Activated CD8-positive, alpha-beta memory T cell treated with anti-CD3 and anti-CD28 coated beads, Interleukin-2, amount 50 U/mL, for 24 hours (primary cell): Measurements from ENCODE around the gene LRPAP1.

Source experiments
- DNase-seq: peaks from one replicate; pipeline ENCODE4 v3.0.0-alpha.2; 2020; ENCODE audit errors: extremely low read depth

The LRPAP1 gene

DNA sequence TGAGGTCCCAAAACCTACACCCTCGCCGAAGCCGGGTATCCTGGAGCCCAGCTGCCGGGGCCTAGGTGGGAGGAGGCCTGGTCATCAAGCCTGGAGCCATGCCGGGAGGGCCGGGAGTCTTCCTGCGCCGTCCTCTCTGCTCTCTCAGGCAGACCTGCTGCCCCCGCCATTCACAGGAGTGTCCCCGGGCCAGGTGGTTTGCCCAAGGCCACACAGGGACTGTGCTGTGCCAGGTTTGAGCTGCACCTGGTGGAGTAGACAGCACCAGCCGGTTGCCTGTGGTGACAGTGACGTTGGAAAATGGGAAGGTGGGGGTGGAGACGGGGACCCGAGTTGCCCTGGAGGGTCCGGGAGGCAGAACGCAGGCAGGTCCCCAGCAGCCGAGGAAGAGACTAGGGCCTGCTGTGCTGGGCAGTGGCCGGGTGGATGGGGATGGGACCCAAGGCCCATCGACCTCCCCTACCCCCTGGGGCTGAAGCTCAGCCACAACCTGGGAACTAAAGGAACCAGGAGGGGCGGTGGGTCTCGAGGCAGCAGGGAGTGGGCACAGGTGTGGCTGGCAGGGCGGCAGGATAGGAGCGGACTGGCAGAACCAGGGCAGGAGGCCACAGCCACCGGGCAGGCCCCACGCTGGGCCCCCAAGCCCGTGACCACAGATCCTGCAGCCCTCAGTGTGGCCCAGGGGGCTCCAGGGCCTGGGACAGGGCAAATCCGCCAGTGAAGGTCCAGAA, 59.6 kb downstream of the LRPAP1 start:
- no peak for DNase-seq

DNA sequence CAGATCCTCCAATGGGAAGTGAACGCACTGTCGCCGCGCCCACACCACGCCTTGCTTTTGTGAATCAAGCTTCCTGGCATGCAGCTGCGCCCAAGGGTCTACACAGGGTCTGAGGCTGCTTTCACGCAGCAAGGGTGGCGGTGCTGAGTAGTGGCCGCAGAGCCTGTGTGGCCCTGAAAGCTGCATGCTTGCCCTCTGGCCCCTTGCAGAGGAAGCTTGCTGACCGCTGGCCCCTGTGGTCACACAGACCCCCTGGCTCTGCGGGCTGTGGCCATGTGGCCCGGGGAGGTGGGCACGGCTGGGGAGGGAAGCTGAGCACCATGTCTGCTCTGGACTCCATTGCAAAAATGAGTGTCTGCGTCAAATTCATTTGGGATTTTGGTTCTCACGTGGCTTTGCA, 60.3 kb downstream of the LRPAP1 start:
- no peak for DNase-seq

DNA sequence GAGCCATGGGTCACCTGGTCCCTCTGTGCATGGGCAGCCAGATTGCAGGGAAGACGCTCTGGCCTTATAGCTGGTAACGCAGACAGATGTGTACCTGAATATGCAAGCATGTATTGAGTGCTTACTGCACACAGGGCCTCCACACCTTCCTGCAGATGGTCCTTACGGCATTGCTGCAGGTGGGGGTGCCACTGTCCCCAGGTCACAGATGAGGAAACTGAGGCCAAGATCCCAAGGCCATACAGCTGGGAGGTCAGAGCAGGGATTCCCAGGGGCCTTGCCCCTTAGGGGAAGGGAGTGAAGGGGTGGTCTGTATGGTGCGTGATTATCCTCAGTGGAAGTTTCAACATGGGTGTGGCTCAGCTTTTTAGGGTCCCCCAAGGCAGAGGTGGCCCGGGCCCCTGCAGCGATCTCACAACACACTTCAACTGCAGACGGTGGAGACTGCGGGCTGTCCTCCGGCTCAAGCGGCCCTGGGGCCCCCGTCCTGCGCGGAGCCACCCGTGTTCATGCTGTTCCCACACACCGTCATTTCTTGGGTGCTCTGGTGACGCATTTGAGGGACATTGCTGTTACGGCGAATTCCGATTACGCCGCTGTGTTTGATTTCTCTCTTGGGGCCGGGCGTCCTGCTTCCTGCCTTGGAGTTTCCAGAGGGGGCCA, 61.0 kb downstream of the LRPAP1 start:
- DNase-seq = no peak

DNA sequence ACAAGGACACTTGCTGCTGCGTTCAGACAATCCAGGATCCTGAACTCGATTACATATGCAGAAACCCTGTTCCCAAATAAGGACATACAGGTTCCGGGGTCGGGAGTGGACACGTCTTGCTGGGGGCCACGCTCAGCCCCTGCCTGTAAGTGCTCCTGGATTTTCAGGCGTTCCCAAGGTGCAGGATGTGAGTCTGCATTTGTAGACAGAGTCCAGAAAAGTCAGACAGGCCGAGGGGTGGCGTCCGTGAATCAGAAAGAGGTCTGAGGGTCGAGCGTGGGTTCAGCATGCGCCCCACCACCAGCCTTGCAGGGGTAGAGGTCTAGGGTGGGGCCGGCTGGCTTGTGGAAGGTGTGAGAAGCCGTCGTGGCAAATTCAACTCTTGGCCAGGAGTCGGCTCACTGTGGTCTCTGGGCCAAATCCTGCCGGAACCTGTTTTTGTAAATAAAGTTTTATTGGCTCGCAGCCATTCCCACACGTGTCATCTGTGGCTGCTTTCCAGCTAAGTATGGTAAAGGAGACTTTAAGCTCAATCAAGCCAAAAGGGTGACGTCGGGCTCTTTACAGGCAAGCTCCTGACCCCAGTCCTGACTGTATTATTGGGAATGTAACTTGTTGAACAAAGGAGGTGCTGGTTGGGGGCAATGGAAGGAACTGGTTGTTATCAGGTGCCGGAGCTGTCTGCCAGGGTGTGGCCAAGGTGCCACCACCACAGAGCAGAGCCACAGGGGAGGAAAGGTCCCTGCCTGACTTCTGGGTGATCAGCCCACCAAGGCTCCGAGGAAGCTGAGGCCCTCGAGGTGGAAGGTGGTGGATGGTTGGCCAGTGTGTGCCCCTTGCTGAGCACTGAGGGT, 61.8 kb downstream of the LRPAP1 start:
- DNase-seq = no peak

DNA sequence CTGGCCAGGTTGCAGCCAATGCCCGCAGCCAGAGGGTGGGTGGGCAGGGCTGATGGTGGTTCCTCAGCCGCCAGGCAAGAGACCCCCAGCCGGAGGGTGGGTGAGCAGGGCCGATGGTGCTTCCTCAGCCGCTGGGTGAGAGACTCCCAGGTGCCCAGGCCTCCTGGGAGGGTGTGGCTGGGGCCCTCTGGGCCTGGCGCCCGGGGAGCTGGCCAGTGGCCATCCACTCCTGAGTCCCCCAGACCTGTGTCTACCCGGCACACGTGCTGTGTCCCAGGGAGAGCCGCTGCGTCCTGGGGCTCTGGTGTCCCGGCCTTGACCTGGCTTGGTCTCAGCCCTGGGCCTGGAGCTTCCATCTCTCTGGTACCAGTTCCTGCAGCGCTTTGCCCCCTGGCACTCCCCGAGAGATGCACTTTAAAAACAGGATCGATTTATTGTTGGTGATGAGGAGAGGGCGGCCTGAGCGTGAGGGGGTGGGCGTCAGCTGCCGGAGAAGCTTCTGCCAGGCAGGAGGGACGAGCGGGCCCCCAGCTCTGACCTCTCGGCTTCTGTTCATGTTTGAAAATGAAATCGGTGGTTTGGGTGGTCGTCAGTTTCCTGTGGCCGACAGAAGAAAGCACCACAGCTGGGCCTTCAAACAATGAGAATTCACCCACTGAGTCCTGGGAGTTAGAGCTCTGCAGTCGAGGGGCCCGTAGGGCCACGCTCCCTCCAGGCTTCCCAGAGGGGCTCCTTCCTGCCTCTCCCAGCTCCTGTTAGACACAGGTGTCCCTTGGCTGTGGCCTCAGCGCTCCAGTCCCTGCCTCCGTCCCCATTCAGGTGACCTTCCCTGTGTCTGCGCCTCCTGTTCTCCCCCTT, 62.6 kb downstream of the LRPAP1 start:
- DNase-seq = no peak

DNA sequence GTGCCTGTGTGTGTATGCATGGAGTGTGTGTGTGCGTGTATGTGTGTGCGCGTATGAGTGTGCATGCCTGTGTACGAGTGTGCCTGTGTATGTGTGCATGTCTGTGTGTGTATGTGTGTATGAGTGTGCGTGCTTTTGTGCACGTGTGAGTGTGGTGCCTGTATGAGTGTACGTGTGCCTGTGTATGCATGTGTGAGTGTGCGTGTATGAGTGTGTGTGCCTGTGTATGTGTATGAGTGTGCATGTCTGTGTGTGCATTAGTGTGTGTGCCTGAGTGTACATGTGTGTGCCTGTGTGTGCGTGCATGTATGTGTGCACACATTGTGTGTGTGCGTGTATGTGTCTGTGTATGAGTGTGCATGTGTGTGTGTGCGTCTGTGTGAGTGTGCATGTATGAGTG, 63.4 kb downstream of the LRPAP1 start:
- no peak for DNase-seq

DNA sequence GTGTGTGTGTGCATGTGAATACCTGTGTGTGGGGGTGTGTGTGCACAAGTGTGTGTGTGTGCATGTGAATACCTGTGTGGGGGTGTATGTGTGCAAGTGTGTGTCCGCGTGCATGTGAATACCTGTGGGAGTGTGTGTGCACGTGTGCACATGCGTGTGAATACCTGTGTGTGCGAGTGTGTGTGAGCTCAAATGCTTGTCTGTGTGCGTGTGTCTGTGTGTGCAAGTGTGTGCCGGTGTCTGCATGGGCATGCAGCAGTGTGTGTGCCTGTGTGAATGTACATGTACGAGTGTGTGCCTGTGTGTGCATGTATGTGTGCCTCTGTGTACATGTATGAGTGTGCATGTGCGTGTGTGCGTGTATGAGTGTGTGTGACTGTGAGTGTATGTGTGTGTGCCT, 64.1 kb downstream of the LRPAP1 start:
- no peak for DNase-seq

DNA sequence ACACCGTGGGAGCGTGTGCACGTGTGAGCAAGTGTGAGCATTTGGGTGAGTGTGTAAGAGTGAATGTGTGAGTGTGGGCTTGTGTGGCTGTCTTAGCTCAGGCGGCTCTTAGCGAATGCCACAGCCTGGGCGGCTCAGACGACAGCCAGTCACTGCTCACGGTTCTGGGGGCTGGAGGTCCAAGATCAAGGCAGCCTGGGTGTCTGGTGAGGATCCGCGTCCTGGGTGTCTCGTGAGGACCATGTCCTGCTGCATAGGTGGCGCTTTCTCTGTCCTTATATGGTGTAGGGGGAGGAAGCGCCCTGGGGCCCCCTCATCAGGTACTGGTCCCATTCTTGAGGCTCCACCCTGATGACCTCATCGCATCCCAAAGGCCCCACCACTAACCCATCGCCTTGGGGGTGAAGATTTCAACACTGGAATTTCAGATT, 64.6 kb downstream of the LRPAP1 start:
- no peak for DNase-seq

DNA sequence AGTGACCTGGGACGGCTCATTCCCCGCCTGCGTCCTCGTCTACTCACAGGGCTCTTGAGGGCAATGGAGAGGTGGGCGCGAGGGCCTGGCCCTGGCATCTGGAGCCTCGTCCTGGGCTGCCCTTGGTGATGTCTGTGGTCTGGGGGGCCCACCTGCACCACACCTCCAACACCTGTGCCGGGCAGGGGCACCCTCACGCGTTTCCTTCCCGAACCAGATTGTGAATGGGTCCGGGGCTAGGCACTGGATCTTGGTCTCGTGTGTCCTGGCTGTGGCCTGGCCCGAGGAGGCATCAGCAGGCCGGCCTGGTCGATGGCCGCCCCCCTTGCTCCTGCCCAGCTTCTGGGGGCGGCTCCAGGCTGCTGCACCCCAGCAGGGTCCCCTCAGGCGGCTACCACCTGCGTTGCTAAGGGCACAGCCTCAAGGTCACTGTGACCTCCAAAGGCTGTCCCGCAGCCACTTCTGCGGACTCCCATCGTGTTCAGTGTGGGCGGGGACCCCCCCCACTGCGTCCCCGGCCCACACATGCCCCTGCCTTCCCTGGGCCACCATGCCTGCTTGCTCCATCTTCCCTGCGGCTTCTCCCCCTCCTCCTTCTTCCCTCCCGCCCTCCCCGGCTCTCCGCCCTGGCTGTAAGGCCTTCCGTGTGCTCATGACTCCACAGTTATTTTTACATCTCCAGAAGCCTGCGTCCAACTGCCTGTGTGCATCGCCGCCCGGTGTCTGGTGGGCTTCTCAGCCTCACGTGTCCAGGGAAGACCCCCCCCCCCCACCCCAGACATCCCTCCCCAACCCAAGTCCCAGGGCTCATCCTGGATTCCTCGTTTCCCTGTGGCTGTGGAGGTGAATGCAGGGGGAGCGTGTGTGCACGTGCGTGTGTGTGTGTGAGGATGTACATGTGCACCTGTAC, 65.3 kb downstream of the LRPAP1 start:
- no peak for DNase-seq

DNA sequence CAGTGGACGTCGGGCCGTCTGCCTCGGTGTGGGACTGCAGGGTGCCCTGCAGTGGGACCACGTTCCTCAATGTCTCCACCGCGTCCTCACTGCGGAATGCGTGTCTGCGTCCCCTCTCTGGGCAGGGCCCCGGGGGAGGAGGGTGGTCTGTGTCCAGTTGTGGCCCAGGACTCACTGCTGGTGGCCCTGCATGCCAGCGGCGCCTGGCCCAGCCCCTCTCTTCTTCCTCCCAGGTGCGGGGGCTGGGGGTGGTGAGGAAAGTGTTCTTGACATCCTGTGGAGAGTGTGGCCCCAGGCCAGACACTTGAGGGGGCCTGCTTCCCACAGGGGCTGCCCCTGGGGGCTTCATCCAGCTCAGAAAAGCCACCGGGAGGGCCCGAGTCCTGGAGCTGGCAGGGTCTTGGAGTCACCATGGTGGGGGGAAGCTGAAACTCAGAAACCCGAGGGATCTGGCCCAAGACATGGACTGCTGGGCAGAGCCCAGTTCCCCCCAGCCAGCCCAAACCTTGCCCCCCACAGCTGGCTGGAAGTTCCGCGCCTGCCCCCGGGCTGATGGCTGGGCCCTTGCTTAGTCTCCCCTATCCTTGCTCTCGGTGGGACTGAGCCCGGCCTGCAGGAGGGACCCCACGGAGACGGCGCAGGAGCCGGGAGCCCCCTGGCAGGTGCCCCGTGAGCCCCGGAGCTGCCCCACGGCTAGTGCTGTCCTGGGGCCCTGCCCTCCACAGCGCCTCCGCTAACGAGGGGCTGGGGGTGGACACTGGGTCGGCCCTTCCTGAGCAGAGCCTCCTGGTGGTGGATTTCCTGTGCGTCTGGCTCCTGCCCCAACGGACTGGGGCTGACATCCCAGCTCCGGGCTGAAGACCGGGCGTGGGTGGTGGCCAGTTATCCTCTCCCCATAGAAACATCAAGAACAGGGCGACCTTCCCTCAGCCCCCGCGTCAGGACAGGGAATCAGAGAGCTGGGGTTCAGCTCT, 66.2 kb downstream of the LRPAP1 start:
- no peak for DNase-seq

DNA sequence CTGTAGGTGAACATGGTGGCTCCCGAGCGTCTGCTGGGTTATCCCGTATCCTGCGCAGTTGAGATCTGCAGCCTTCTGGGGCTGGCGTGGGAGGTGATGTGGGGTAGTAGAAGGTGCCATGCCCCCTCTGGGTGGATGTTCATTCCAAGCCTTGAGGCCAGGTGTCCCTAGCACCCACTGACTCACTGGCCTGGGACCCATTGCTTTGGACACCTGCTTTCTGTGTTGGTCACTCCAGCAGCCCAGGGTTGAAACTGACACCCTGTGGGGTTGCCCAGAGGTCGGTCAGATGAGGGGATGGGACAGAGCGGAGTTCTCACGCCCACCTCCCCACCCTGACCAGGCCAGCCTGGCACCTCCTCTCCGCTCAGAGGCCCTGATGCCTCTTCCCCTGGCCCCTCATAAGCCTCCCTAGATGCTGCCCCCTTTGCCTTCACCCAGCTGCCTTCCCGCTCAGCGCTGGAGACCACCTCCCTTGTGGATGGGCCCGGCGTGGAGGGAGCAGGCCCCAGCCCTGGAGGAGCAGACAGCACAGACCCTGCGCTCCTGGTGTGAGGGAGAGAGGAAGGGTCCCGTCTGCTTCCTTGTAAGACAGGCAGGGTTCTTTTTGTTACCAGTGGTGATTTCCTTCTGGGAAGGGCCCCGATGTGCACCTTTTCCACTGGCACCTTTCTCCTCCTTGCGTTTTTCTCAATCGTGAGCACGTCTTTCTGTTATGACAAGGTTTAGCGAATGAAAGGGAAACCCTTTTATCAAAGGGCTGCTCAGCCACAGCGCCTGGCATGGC, 67.1 kb downstream of the LRPAP1 start:
- DNase-seq = no peak

DNA sequence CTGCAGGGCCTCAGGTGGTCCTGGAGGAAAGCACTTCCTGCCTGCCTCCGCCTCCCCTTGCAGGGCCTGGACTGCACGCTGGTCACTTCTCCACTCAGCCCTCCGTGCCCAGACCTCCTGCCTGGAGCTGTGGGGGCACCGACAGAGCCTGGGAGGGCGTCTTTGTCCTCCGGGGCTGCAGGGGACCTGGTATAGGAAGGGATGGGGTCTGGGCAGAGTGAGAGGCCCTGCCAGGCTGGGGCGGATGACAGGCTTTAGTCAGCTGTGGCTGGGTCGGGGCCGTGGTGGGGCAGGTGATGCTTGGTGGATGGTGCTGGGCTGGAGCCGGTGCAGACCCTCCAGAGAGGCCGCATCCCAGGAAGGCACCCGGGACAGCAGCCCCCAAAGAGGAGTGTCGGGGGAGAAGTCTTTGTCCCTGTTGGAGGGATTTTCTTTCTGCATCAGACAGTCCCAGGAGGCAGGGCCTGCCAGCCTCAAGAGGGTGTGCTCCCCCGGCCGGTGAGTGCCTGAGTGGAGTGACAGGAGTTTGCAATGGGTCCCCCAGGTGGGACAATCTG, 67.8 kb downstream of the LRPAP1 start:
- no peak for DNase-seq

DNA sequence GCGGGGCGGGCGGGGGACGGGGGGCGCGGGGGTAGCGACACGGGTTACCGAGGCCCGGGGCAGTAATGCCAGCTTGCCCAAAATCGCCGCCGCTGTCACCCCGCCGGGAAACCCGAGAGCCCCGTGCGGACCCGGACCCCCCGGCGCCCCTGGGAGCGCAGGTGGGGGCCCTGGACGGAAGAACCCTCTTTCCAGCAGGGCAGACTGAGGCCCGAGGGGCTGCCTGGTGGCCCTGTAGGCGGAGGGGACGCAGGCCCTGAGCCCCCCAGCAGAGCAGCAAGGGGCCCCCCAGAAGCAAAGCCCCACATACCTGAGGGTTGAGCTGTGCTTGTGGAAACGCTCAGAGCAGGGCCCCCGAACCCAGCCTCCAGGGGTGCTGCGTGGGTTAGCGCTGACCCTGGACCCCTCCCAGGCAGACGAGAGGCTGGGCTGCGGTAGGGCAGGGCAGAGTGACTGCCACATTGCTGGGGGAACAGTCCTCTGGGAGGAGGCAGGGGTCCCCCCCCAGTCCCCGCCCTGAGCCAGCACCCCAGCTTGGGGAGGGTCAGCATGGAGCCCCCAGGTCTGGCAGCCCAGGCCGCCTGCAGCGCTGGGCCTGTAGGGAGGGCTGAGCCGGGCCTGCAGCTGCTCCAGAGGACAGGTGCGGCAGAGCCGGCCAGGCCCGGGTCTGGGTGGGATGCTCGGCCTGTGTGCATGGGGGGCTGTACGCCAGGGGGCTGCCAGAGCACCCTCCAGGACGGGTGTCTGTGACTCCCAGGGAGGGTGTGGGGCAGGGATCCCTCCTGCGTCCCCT, 68.5 kb downstream of the LRPAP1 start:
- DNase-seq = no peak

DNA sequence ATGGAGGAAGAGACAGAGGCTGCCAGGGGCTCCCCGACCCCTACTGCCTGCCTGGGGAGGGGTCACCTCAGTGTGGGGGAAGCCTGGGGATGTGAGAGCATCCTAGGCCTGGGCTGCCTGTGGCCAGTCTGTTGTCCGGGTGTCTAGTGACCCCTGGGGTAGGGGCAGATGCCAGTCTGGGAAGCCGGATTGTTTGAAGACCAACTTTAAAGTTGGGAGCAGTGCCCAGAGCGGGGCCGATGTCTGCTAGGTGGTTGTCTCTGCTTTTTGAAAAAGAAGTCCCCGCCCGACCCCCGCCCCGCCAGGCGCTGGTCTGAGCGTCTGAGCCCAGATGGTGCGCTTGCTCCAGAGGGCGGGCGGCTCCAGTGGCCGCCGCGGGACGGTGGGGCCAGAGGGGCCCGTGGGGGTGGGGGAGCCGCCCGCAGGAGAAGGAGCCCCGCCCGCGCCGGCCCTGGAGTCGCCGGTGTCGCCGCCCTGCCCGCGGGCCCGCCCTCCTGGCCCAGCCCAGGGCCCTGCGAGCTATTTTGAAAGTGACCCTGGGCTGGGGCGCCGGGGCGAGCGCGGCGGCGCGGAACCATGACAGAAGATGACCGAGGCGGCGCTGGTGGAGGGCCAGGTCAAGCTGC, 69.3 kb downstream of the LRPAP1 start, which contains the start of gene DOK7:
Gene DOK7 (plus strand): TSS at position 517 of the 626 bp plus-strand sequence. CDS start 70 bp downstream, at position 587.
- no peak for DNase-seq

DNA sequence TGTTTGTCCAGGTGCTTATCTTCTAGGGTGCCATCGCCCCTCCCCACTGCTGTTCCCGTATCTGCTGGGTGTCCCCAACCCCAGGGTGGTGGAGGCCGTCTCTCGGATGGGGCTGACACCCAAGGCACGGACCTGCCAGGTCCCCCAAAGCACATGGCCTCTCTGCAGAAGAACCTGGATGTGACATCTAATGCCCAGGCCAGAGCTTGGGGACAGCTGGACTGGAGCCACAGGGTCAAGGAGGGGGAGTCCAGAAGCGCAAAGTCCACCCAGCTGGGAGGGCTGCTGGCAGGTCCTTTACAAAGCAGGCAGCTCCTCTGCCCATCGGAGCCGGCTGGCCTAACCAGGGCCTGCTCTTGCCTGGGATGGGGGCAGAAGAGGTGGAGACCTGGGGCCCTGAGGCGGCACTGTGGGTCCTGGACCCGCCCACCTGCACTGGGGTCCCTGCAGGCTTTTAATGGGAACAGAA, 69.9 kb downstream of the LRPAP1 start:
- DNase-seq = no peak

DNA sequence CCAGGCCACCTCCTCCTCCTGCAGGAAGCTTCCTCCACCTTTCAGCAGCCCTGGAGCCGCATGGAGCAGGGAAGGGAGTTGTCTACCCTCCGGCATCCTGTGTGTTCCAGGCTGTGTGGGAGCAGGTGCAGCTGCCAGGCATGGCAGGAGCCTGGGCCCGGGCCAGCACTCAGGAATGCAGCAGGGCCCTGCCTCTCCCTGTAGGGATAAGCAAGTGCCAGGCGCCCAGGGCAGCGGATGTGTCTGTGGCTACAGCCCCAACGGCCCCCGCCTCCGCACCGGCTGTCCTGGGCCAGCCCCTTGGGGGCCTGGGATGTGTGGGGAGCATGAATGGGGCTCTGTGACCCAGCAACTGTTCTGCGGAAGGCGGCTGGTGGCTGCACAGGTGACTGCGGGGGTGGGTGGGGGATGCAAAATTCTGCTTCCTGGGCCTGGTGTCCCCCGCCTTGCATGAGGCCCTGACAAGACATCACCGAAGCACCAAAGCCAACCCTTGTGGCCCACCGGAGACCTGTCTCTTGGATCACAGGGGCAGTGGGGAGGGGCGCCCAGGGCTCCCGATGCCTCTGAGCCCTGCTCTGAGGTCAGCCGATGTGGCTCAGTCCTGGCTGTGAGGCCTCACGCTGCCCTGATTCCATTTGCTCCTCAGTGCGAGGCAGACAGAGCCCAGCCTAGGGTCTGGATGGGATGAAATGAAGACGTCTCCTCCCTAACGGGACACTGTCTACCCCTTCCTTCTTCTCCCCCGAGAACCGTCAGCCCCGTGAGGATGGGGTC, 70.5 kb downstream of the LRPAP1 start:
- DNase-seq = no peak
